Mammary epithelial cell (primary cell): Measurements from ENCODE around the gene ST6GALNAC3.

ENCODE experiments used
- CTCF ChIP-seq, 2 donors: IDR thresholded peaks in 1 of 2; conservative IDR thresholded peaks in 1 of 2; 2 replicates each; pipeline ENCODE4 v1.5.1; 2011 to 2012; ENCODE audit warnings: inconsistent platforms in 2 of 2, low read length in 2 of 2, mild to moderate bottlenecking in 2 of 2, control low read depth in 1 of 2, low read depth in 1 of 2; ENCODE audit not compliant: insufficient read depth in 1 of 2; ENCODE audit errors: extremely low read depth in 1 of 2
- EZH2 ChIP-seq: IDR thresholded peaks from 2 replicates; pipeline ENCODE4 v1.6.1; 2012; ENCODE audit warnings: low read length, inconsistent platforms, borderline replicate concordance

- TF ChIP-seq EZH2 (no peak), CTCF (conservative IDR thresholded peaks at IDR 0.05 in 1 of 2, IDR thresholded peaks at IDR 0.05 in 1 of 2; ENCODE audit: extremely low read depth in 1 of 2, insufficient read depth in 1 of 2, low read depth in 1 of 2, low read length in 2 of 2) (no peak)
Measured at GRCh38 chr1:76491737-76492136, 417.2 kb downstream of the ST6GALNAC3 start.
